ENCODE measurements around the gene SIT1.

The SIT1 gene

DNA sequence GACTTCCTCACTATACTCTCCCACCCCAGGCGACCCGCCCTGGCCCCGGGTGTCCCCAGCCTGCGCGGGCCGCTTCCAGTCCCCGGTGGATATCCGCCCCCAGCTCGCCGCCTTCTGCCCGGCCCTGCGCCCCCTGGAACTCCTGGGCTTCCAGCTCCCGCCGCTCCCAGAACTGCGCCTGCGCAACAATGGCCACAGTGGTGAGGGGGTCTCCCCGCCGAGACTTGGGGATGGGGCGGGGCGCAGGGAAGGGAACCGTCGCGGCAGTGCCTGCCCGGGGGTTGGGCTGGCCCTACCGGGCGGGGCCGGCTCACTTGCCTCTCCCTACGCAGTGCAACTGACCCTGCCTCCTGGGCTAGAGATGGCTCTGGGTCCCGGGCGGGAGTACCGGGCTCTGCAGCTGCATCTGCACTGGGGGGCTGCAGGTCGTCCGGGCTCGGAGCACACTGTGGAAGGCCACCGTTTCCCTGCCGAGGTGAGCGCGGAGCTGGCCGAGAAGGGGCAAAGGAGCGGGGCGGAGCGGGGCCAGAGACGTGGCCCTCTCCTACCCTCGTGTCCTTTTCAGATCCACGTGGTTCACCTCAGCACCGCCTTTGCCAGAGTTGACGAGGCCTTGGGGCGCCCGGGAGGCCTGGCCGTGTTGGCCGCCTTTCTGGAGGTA lies 25.1 kb upstream of the SIT1 start:
- TF ChIP-seq, protein P1, sequence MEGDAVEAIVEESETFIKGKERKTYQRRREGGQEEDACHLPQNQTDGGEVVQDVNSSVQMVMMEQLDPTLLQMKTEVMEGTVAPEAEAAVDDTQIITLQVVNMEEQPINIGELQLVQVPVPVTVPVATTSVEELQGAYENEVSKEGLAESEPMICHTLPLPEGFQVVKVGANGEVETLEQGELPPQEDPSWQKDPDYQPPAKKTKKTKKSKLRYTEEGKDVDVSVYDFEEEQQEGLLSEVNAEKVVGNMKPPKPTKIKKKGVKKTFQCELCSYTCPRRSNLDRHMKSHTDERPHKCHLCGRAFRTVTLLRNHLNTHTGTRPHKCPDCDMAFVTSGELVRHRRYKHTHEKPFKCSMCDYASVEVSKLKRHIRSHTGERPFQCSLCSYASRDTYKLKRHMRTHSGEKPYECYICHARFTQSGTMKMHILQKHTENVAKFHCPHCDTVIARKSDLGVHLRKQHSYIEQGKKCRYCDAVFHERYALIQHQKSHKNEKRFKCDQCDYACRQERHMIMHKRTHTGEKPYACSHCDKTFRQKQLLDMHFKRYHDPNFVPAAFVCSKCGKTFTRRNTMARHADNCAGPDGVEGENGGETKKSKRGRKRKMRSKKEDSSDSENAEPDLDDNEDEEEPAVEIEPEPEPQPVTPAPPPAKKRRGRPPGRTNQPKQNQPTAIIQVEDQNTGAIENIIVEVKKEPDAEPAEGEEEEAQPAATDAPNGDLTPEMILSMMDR (IDR thresholded peaks at IDR 0.05; ENCODE audit: low read depth, low read length): no peak; the same call in 1 of the 2 replicates
- no peak for DNase-seq (ENCODE audit: extremely low read depth, low read depth)

DNA sequence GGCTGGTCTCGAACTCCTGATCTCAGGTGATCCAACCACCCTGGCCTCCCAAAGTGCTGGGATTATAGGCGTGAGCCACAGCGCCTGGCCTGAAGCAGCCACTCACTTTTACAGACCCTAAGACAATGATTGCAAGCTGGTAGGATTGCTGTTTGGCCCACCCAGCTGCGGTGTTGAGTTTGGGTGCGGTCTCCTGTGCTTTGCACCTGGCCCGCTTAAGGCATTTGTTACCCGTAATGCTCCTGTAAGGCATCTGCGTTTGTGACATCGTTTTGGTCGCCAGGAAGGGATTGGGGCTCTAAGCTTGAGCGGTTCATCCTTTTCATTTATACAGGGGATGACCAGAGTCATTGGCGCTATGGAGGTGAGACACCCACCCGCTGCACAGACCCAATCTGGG lies 24.5 kb upstream of the SIT1 start:
- DNase-seq (ENCODE audit: extremely low read depth, low read depth): no peak
- TF ChIP-seq, protein P1 (IDR thresholded peaks at IDR 0.05; ENCODE audit: low read depth, low read length): no peak

DNA sequence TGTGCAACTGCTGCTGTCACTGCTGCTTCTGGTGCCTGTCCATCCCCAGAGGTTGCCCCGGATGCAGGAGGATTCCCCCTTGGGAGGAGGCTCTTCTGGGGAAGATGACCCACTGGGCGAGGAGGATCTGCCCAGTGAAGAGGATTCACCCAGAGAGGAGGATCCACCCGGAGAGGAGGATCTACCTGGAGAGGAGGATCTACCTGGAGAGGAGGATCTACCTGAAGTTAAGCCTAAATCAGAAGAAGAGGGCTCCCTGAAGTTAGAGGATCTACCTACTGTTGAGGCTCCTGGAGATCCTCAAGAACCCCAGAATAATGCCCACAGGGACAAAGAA lies 23.3 kb upstream of the SIT1 start:
- no peak for DNase-seq (ENCODE audit: extremely low read depth, low read depth)
- TF ChIP-seq, protein P1 (IDR thresholded peaks at IDR 0.05; ENCODE audit: low read depth, low read length): no peak

DNA sequence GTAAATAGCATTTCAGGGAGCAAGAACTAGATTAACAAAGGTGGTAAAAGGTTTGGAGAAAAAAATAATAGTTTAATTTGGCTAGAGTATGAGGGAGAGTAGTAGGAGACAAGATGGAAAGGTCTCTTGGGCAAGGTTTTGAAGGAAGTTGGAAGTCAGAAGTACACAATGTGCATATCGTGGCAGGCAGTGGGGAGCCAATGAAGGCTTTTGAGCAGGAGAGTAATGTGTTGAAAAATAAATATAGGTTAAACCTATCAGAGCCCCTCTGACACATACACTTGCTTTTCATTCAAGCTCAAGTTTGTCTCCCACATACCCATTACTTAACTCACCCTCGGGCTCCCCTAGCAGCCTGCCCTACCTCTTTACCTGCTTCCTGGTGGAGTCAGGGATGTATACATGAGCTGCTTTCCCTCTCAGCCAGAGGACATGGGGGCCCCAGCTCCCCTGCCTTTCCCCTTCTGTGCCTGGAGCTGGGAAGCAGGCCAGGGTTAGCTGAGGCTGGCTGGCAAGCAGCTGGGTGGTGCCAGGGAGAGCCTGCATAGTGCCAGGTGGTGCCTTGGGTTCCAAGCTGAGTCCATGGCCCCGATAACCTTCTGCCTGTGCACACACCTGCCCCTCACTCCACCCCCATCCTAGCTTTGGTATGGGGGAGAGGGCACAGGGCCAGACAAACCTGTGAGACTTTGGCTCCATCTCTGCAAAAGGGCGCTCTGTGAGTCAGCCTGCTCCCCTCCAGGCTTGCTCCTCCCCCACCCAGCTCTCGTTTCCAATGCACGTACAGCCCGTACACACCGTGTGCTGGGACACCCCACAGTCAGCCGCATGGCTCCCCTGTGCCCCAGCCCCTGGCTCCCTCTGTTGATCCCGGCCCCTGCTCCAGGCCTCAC lies 22.6 kb upstream of the SIT1 start, which contains the start of gene CA9:
Gene CA9, plus strand, starts transcription at position 797 of the 893 bp plus-strand sequence. Its CDS starts 32 bp downstream, at position 829.
- TF ChIP-seq, protein P1 (IDR thresholded peaks at IDR 0.05; ENCODE audit: low read depth, low read length): no peak
- no peak for DNase-seq (ENCODE audit: extremely low read depth, low read depth)

DNA sequence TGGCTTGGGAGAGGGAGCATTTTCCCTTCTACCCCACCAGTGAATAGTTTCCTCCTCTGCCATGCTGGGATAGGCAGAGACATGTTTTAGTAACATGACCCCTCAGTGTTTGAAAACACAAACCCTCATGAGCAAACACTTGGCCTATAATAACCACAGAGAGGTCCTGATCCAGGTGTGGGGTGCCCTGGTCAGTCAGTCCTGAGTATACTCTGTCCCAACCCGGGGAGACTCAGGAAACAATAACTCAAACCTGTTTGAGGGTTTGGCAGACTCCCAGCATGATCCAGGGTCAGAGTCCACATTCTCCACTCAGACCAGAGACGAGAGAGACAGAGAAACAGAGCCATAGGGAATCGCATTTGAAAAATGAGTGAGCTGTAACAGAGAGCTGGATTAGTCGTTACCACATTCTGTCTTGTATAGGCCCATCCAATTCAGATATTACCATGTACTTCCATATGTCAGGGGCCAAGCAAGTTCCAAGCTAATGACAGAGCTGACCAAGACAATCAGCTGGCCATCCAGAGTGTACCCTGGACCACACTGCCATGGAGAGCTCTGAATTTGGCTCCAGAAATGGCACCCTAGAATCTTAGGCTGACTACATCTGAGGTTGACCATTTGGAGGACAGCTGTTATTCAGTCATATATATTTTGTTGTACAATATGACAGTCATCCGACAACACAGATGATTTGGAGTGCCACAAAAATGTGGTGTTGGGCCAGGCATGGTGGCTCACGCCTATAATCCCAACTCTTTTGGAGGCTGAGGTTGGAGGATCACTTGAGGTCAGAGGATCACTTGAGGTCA lies 18.8 kb upstream of the SIT1 start:
- TF ChIP-seq, protein P1 (IDR thresholded peaks at IDR 0.05; ENCODE audit: low read depth, low read length): no peak
- no peak for DNase-seq (ENCODE audit: extremely low read depth, low read depth)

DNA sequence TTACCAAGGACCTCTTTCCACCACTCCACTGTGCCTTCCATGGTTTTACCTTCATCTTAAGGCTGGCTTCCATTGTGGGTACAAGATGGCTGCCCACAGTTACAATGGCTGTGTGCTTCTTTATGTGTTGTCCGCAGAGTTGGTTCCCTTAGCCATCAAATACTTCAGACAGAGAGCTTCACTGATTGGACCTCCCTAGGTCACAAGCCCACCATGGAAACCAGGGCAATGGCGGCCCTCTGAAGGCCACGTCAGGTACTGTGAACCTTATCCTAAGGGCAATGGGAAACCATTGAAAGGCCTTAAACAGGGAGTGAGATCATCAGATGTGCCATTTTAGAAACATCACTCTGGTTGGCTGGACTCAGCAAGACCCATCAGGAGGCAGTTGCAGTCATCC lies 17.2 kb upstream of the SIT1 start:
- no peak for DNase-seq (ENCODE audit: extremely low read depth, low read depth)
- TF ChIP-seq, protein P1 (IDR thresholded peaks at IDR 0.05; ENCODE audit: low read depth, low read length): no peak
